ENCODE data around the gene TNFRSF1A.
A peak's percentile ranks its signal among the peaks of the same experiment; 100 is the strongest.

The TNFRSF1A gene

GRCh38 chr12:6336889-6337853 is 4.7 kb downstream of the TNFRSF1A start:
- DNase-seq (ENCODE audit: low read depth, low spot score) = no peak

GRCh38 chr12:6336079-6336888 is 5.6 kb downstream of the TNFRSF1A start:
- peak; percentile 97 for DNase-seq (ENCODE audit: low read depth, low spot score)

GRCh38 chr12:6335451-6336078 is 6.3 kb downstream of the TNFRSF1A start:
- no peak for DNase-seq (ENCODE audit: low read depth, low spot score)

- DNase-seq (ENCODE audit: low read depth, low spot score) = no peak
Observed at GRCh38 chr12:6334940-6335450, 6.9 kb downstream of the TNFRSF1A start.

- DNase-seq (ENCODE audit: low read depth, low spot score) = no peak
Observed at GRCh38 chr12:6334359-6334758, 7.5 kb downstream of the TNFRSF1A start.

- no peak for DNase-seq (ENCODE audit: low read depth, low spot score)
Observed at GRCh38 chr12:6333566-6333965, 8.3 kb downstream of the TNFRSF1A start.

- DNase-seq (ENCODE audit: low read depth, low spot score) = no peak
Observed at GRCh38 chr12:6333029-6333428, 8.8 kb downstream of the TNFRSF1A start.

- no peak for DNase-seq (ENCODE audit: low read depth, low spot score)
Observed at GRCh38 chr12:6332459-6332858, 9.4 kb downstream of the TNFRSF1A start.

GRCh38 chr12:6330999-6331714 is 10.7 kb downstream of the TNFRSF1A start:
- no peak for DNase-seq (ENCODE audit: low read depth, low spot score)

- DNase-seq (ENCODE audit: low read depth, low spot score) = no peak
Observed at GRCh38 chr12:6330192-6330591, 11.7 kb downstream of the TNFRSF1A start.

- no peak for DNase-seq (ENCODE audit: low read depth, low spot score)
Observed at GRCh38 chr12:6329703-6330064, 12.2 kb downstream of the TNFRSF1A start.

GRCh38 chr12:6328945-6329702 is 12.8 kb downstream of the TNFRSF1A start:
- no peak for DNase-seq (ENCODE audit: low read depth, low spot score)

GRCh38 chr12:6328045-6328779 is 13.7 kb downstream of the TNFRSF1A start:
- no peak for DNase-seq (ENCODE audit: low read depth, low spot score)

- DNase-seq (ENCODE audit: low read depth, low spot score) = no peak
Observed at GRCh38 chr12:6327229-6328041, 14.4 kb downstream of the TNFRSF1A start.

GRCh38 chr12:6326316-6327228 is 15.3 kb downstream of the TNFRSF1A start:
- DNase-seq (ENCODE audit: low read depth, low spot score) = no peak

GRCh38 chr12:6324936-6325750 is 16.7 kb downstream of the TNFRSF1A start:
- DNase-seq (ENCODE audit: low read depth, low spot score) = no peak

Data from iPS DF 19.7 (cell line).